ENCODE measurements around the gene ANKRD62.

The ANKRD62 gene

DNA sequence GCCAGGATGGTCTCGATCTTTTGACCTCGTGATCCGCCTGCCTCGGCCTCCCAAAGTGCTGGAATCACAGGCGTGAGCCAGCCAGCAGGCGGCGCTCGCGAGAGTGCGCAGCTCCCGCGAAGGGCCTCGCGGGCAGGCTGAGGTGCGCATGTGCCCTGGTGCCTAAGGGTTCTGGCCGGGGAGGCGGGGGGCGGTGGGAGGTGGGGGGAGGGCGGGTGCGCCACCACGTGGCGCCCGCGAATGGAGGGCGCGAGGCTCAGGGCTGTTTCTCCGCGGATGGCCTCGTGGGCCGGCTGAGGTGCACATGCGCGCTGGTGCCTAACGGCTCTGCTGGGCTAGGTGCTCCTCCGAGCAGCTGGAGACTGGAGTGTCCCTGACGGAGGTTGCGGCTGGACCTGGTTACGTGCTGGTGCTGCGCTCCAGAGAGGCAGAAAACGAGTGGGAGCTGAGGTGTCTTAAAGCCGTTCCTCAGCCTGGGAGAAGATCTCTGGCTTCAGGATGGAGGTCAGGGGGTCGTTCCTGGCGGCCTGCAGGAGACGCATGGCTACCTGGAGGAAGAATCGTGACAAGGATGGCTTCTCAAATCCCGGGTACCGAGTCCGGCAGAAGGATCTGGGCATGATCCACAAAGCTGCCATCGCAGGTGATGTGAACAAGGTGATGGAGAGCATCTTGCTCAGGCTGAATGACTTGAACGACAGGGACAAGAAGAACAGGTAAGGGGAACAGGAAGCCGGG is at the start of gene ANKRD62:
Gene ANKRD62, plus strand, starts transcription at position 324 of the 738 bp plus-strand sequence. Its CDS starts 175 bp downstream, at position 499.
- DNase-seq = no peak

DNA sequence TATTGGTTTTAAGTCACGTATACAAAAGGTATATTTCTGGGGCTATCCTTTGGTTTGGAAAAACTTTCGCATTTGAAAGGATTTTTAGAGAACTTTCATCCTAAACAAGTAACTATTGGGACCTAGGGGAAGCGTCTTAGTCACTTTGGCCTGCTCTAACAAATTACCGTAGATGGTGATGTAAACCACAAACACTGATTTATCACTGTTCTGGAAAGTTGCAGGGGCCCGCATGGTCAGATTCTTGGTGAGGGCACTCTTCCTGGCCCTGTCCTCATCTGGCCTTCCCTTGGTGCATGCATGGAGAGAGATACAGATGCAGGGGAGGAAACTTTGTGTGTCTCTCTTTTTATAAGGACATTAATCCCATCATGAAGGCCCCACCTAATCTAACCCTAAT is 49.1 kb upstream of the ANKRD62 start:
- DNase-seq = no peak

DNA sequence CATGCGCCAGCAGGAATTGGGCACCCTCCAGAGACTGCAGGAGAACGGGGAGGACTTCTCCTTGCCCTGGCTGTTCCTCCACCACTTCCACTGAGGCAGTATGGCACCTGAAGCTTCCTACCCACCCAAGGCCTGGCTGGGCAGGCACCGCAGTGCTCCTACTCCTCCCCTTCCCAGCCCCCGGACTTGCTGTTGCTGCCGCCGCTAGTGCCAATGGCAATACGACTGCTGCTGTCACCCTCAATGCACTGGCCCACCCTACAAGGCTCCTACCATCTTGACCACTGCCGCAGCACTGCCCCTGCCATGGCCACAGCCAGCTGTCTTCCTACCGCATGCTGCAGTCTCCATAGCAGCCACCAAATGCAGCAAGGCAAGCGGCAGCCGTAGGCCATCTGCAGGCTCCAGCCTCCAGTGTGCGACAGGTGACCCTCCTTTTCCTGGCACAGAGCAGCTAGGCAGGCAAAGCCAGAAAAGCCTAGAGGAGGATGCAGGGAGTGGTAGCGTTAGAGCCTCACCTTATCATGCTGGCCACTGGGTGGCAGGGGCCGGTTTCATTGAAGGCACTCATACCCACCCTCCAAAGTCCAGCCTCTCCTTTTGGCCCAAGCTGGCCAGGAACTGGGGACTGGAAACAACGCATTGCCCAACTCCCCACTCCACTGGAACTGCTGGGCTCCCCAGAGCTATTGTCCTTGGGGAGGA is 47.4 kb upstream of the ANKRD62 start:
- DNase-seq = no peak

DNA sequence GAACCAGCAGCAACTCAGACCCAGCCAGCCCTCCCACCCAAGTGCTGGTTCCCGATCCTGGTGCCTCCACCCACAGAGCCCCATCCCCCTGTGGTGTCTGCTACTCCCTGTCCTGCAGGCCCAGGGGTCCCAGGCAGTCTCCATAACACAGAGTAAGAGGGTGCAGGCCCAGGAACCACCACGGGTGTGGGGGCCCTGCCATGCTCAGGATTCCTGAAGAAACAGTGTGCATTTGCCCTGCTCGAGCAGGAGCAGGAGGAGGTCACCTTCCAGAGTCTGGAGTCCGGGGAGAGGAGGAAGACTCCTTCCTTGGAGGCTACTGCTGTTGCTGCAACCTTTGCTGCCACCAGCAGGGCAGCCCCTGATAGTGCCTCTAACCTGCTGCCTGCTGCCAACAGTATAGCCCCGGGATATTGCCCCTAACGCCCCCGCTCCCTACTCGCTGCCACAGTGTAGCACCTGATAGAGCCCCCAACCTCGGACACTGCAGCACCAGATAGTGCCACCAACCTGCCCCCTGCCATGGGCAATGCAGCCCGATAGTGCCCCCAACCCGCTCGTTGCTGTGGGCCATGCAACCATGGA is 46.8 kb upstream of the ANKRD62 start:
- no peak for DNase-seq

DNA sequence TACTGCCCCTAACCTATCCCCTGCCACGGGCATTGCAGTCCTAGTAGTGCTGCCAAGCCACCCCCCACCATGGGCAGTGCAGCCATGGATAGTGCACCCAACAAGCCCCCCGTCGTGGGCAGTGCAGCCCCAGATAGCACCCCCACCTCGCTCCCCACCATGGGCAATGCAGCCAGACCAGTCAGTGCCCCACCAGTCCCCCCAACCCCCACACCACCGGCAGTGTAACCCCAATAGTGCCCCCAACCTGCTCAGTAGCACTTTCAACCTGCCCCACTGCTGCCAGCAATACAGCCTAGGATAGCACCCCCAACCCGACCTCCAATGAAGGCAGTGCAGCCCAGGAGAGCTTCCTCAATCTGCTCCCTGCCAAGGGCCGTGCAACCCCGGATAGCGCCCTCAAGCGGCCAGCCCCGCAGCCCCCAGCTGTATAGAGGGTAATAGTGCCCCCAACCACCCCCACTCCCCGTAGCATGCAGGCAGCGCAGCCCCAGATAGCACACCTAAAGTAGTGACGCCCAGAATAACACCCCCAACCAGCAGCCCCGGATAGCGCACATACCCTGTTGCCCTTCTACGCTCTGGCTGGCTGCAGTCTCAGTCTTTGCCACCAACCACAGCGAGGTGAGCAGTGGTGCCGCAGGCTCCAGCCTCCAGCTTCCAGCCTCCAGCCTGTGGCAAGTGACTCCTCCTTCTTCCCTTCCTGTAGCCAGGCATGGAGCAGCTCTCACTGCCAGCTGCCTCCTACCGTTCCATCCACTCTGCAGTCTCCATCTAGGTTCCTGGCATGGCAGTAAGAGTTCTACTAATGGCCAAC is 45.4 kb upstream of the ANKRD62 start:
- DNase-seq = no peak

DNA sequence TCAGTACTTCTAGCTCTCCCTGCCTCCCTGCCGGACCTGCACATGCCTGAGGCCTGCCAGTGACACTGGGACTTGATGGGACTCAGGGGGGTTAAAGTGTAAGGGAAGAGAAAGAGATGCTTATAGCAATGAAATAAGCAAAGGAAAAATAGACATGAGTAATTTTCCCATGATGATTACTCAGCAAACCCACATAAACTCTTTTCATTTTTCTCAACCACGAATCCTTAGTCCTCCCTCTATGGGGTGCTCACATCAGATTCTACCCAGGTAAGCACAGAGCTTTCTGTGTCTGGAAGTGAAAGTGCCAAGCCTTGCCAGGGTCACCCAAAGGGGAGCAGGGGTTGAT is 44.8 kb upstream of the ANKRD62 start:
- no peak for DNase-seq

DNA sequence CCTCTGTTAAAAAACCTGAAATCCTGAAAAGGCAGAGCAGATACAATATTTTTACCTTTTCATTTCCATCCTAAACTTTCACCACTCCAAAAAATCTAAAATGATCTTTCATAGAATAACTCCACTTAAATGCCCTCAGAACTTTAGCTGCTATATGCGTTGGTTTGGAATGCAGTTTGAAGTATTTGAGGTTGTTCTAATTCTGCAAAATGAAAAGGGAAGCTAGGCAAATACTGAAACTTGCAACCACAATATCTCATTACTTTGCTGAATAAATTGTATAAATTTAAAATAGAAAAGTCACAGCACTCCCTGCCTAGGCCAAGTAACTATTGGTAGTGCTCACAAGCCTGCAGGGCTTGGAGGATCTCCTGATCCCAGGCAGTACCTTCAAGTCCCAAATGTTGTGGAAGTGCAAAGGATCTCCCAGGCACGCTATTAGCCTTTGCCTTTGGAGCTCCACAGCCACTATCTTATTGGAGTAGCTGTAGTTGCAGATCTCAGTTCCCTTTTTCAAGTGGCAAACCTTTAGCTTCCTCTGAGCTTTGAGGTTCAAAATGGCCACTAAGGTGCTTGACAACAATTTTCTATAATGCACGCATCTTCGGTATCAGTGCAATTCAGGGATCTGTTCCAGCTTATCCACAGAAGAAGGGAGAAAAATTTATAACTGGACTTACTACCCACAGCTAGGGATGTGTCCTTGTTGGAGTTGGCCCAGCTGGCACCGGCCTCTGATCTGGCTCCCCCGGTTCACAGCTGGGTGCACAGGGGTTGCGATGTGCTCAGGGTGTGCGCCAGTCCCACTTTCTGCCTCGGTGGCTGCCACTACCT is 43.4 kb upstream of the ANKRD62 start:
- no peak for DNase-seq

DNA sequence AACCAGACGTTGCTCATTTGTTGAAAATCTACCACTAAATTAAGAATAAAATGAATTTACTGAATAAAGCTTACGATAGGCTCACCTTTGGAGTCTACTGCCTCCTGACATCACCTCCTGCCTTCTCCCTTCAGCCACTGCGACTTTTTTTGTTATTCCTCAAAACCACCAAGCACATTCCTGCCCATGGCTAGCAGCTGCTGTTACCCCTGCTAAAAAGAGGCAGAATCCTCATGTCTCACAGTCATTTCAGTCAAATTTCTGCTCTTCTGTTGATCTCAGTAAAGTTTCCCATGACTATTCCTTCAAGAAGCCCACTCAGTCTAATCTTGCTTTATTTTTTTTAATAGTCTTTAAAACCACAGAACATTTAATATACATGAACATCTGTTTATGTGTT is 40.8 kb upstream of the ANKRD62 start:
- no peak for DNase-seq

DNA sequence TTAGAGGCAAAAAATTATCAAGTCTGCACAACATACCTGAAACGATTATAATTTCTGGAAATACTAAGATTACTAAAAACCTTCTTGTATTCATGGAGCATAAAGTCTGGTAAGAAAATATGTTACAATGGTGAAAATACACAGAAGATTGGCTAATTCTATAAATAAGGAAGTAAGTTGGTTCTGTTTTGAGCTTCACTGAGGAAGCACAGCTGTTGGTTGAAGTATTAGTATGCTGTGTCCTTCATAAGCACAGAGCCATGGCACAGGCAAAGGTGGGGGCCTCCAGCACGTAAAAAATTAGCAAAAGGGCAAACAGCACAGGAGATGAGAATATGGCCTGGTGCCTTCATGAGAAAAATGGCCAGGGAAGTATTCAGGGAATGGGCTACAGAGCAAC is 40.4 kb upstream of the ANKRD62 start:
- DNase-seq = no peak

DNA sequence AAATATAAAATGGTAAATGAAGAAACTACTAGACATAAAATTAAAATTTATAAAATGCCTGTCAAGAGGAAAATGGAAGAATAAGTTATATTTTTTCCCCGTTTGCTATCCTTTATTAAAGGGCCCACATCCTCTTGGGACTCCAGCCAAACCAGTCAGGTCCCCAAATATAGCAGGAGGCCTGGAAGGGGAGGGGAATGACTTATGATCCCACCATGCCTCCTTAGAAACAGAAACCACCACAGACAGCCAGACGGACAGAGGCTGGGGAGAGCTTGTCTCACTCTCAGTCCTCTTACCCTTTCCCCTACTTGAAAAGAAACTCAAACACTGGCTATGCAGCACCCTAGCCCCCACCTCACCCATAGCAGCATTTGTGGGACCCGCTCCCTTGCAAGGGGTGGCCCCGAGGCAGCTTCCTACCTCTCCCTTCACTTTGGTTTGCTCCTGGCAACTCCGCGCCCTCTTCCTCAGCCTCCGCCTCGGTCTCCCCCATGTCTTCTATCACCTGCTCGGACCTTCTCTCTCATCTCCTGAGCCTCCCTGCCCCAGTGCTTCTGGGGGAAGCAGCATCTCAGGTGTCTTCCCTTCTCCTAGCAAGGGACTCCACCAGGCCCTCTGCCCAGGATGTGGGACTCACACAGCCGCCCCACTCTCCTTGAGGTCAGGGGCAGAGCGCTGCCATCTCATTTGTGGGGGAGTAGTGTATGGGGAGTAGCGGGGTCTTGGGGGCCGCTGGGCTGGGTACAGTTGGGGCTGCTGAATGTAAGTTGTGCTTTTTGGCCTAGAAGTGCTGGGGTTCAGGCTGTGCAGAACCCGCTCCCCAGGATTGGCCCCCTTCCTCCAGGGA is 37.4 kb upstream of the ANKRD62 start:
- DNase-seq = no peak

DNA sequence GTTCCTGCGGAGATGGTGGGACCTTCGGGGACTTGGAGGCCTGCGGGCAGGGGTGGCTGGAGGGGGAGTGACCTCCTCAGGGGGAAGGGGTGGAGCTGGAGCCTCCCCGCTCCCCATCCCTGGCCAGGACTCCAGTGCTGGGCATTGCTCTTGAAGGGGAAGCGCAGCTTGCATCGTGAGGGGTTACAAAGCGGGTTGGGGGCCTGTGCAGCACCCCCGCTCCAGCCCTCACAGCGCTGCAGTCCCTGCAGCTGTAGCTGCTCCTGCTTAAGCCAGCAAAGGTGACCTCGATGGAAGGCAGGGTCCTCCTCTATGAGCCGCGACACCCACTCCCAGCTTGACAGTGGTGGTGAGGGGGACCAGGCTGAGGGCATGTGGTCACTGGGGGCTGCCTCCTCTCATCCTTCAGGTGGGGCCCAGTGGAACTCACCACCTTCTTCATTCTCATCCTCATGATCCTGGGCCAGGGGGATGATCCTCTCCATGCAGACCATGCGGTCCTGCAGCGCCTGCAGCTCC is 36.7 kb upstream of the ANKRD62 start:
- DNase-seq = no peak

DNA sequence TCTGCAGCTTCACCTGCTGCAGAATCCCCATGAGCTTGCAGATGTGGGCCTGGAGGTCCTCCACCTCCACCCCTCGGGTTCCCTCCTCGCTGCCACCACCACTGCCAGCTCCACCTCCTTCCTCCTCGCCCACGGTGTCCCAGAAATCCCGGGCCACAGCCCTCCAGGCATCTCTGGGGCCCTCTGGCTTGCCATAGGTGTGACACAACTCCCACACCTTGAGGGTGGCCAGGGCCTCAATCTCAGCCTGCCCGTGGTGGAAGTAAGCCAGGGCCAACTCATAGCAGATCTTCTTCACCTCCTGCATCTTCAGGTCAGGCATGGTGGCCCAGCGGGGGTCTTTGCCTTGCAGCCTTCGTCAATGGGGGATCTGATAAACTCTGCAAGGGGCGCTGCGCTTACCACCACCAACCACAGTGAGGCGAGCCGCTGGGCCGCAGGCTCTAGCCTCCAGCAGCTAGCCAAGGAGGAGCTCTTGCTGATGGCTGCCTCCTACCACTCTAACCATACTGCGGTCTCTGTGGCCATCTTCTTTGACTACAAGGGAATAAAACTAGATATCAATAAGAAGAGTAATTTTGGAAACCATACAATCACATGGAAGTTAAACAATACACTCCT is 36.1 kb upstream of the ANKRD62 start:
- DNase-seq = no peak

DNA sequence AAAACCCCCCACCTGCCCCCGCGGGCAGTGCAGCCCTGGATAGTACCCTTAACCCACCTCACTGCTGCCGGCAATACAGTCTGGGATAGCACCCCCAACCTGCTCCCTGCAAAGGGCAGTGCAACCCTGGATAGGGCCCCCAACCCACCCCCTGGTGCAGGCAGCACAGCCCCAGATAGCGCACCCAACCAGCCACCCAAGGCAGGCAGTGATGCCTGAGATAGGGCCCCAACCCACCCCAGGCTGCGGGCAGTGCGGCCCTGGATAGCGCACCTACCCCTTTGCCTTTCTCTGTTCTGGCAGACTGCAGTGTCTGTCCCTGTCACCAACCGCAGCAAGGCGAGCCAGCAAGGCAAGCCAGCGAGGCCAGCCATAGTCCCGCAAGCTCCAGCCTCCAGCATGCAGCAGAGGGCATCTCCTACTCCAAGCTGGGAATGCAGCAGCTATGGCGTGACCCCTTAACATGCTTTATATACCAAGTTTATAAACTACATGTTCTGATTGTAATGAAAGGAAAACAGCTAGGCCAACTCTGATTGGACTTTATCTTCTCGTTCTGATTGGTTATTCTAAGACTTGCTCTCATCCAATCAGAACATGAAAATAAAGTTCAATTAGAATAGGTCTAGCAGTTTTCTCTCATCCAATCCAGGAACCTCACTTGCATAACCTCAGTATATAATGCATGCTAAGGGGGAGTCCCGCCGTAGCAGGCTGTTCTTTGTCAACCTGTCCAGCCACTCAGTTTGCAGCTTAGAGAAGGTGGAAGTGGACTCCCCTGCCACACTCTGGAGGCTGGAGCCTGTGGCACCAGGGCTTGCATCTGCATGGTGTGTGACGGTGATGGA is 34.1 kb upstream of the ANKRD62 start:
- no peak for DNase-seq

DNA sequence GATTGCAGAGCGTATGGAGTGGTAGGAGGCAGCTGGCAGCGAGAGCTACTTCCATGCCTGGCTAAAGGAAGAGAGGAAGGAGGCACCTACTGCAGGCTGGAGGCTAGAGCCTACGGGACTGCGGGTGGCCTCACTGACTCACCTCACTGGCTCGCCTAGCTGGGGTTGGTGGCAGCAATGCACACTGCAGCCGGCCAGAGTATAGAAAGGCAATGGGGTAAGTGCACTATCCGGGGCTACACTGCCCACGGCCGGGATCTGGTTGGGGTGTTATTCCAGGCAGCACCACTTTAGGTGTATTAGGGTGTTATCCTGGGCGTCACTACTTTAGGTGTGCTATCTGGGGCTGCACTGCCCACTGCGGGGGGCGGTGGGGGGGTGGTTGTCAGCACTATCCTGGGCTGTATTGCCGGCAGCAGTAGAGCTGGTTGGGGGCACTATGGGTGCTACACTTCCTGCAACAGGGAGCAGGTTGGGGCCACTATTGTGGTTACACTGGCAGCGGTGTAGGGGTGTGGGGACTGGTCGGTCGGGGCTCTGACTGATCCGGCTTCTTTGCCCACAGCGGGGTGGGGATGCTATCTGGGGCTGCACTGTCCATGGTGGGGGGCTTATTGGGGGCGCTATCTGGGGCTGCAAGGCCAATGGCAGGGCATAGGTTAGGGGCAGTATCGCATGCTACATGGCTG is 33.3 kb upstream of the ANKRD62 start:
- no peak for DNase-seq

DNA sequence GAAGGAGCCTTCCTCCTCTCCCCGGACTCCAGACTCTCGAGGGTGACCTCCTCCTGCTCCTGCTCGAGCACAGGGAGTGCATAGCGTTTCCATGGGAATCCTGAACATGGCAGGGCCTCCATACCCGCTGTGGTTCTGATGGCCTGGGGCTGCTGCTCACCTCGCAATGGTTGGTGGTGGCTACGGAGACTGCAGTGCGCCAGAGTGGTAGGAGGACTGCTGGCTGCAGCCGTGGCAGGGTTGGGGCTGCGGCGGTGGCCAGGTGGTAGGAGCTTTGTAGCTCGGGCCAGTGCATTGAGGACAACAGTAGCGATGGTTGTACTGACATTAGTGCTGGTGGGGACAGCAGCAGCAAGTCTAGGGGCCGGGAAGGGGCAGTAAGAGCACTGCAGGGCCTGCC is 32.0 kb upstream of the ANKRD62 start:
- DNase-seq = no peak

DNA sequence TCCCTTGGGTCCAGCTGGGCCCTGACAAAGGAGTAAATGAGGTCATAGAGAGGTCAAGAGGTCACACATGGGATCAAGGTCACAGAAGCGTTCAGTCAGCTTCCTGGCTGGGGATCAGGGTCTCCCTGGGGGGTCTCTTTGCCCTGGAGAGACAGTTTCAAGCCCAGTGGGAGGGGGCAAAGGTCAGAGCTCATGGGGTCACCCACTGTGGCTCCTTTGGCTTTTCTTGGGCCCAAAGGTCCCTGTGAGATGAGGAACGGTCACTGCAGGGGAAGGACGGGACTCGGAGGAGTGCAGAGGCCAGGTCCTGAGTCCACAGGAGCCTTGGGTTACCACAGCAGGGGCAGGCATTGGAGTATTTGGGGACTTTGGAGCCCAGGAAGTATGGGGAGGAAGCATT is 30.7 kb upstream of the ANKRD62 start:
- DNase-seq = no peak

DNA sequence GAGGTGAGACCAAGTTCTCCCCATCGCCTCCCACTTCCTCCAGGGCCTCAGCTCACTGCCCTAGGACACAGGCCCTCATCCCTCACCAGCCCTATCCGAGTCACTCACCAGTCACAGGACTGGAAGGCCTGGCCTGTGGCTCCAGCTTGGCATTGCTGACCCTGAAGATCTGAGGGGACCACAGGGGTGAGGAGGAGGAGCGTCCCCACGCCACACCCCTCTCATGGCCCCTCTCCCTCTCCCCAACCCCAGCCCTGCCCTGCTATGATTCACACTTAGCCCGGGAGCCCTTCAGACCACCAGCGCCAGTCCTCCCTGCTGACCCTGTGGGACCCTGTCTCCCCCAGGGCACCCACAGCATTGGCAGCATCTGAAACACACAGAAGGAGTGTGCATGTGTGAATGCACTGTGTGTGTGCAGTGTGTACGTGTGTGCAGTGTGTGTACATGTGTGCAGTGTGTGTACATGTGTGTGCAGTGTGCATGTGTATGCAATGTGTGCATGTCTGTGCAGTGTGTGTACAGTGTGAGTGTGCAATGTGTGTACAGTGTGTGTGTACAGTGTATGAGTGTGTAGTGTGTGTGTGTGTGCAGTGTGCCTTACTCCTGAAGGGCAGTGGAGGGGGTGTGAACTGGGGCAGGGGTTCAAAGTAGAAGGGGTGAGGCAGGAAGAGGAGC is 29.4 kb upstream of the ANKRD62 start:
- DNase-seq = no peak

DNA sequence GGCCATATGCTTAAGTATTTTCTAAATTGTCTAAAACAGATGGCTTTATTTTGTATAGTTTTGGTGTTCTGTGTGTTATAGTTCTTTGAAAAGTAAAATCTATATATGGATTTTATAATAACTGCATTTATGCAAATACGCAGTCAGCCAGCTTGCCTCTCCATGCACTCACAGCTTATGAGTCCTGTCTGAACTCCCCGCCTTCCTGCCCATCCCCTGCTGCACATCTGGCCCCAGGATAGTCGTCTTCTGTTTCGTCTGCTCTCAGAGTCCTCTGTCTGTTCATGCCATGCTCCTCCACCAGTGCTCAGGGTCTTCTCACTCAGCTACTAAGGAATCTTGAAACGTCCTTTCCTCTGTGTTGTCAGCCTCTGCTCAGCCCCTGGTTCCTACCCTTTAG is 28.2 kb upstream of the ANKRD62 start:
- no peak for DNase-seq

Data from NCI-H69 (cell line).